GM12801 (cell line): Measurements from ENCODE around the gene CD79B.

Source experiments
- TF ChIP-seq, protein P1 (sequence below): IDR thresholded peaks from one replicate; pipeline ENCODE4 v1.5.1; 2011; ENCODE audit warnings: control low read depth; ENCODE audit not compliant: insufficient read length; ENCODE audit errors: extremely low read depth

Gene CD79B

DNA sequence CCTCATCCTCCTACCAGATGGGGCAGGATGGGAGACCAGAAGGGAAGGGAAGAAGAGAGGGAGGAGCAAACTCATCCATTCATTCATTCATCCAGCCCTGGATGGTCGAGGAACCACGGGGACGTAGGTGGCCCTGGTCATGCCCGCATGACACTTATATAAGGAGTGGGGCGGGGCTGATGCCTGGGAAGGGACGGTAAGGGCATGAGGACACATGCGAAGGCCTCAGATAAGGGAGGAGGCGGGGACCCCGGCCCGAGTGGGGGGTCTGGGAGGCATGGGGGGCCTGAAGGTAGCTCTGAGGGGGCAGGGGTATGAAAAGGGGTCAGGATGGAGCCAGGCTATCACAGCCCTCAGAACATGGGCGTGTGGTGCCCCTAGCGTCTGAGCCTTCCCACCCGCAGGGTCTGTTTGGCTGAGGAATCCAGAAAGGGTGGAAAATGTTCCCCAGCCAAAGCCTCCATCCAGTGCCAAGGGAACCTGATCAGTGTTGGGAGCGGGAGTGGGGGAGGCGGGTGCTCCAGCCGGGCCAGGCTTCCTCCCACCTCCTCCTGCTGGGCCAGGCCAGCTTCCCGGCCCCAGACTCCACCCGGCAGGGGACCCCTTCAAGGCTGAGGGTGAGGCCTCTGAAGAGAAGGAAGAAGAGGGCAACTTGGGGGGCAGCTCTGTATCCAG lies 17.6 kb upstream of the CD79B start:
- TF ChIP-seq, protein P1, sequence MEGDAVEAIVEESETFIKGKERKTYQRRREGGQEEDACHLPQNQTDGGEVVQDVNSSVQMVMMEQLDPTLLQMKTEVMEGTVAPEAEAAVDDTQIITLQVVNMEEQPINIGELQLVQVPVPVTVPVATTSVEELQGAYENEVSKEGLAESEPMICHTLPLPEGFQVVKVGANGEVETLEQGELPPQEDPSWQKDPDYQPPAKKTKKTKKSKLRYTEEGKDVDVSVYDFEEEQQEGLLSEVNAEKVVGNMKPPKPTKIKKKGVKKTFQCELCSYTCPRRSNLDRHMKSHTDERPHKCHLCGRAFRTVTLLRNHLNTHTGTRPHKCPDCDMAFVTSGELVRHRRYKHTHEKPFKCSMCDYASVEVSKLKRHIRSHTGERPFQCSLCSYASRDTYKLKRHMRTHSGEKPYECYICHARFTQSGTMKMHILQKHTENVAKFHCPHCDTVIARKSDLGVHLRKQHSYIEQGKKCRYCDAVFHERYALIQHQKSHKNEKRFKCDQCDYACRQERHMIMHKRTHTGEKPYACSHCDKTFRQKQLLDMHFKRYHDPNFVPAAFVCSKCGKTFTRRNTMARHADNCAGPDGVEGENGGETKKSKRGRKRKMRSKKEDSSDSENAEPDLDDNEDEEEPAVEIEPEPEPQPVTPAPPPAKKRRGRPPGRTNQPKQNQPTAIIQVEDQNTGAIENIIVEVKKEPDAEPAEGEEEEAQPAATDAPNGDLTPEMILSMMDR, result no peak

DNA sequence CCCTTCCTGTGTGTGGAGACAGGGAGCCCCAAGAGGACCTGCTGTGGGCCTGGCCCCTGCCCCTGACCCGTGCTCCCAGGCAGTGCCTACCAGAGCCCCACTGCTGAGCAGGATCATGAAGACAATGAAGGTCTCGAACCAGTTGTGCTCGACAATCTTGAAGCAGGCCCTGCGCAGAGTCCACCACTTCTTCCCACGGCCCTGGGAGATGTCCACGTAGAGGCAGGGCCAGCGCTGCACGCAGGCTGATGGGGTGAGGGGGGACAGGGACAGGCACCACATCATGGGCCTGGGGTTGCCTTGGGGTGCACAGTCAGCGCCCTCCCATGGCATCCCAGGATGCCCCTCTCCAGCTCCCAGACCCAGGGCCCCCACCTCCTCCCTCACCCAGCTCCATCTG lies 16.4 kb upstream of the CD79B start:
- TF ChIP-seq, protein P1, result no peak

DNA sequence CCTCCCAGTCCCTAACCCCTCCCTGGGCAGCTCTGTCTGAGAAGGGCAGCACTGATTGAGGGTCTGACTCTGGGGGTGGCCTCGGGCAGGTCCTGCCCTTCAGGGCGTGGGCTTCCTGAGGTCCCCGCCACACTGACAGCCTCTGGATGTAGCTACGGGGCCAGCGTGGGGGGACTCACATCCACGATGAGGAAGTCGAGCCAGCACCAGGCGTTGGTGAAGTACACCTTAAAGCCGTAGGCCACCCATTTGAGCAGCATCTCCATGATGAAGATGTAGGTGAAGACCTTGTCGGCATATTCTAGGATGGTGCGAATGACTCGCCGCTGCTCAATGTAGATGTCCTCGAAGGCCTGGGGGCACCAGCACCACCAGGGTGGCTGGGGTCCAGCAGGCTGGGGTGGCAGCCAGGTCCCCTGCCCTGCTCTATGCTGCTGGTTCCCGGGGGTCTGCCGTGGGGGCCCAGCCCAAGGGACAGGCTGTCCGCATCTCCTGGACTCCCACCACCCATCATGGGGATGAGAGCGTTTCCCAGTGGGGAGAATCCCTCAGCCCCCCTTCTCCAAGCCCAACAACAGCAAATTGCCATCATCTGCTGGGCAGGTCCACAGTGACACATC lies 15.7 kb upstream of the CD79B start:
- TF ChIP-seq, protein P1, result no peak

DNA sequence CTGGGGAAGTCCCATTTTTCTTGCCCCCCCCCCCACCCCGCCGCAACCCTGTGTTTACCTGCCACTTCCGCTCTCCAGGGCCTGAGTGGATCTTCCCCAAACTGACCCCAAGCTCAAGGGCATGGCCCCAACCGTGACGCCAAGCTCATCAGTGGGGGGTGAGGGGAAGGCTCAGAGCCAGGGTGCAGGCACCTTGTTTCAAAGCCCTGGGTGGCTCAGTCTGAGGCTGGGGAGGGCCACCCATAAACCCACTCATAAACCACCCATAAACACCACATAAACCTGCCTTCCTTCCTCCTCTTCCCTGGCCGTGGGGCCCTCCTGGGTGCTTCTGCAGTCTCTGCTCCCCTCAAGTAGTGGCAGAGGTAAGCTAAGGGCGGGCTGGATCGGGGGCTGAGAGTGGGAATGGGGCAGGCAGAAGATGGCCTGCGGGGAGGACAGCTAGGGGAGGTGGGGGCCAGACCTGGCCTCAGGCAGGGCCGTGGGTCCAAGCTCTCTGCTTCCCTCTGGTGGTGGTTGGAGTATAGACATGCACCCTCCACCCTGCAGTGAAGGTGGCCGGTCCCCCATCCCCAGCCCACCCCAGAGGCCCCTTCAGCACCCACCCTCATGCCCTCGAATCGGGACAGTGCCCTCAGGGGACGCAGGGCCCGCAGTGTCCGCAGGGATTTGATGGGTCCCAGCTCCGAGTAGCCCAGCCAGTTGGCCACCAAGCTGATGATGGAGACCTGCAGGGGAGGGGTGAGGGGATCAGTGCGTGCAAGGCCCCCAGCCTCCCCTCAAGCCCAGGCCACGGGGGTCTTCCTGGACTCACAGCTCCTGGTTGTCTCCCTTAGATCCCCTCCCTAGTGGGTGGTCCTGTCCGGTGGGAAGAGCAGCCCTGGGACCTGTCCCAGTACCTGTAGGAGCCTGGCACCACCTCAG lies 14.6 kb upstream of the CD79B start:
- TF ChIP-seq, protein P1, result no peak

DNA sequence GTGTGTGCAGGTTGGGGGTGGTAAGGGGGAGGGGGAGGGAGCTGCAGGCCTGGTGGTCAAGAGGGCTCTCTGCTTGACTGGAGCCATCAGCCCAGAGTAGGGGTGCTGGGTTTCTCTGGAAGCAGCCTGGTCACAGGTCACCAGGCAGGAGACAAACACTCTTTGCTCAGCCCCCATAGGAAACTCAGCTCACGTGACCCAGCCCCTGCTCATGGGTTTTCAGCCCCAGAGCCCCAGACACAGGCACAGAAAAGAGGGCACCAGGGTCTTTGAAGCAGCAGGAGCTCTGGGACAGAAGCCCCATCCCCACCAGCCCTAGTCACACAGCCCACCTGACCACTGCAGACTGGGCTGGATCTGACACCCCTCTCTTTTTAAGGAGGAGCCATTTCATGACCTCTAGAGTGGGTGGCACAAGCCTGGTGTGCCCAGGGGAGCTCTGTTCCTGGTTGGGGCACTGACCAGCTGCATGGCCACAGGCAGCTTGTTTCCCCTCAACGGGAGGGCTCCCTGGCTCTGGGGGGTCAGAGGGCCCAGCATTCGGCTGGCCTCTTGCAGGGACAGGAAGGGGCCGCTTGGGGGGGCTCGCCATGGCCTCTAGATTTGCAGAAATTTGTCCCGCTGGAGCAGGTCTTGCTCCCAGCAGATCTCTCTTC lies 13.8 kb upstream of the CD79B start:
- TF ChIP-seq, protein P1, result no peak

DNA sequence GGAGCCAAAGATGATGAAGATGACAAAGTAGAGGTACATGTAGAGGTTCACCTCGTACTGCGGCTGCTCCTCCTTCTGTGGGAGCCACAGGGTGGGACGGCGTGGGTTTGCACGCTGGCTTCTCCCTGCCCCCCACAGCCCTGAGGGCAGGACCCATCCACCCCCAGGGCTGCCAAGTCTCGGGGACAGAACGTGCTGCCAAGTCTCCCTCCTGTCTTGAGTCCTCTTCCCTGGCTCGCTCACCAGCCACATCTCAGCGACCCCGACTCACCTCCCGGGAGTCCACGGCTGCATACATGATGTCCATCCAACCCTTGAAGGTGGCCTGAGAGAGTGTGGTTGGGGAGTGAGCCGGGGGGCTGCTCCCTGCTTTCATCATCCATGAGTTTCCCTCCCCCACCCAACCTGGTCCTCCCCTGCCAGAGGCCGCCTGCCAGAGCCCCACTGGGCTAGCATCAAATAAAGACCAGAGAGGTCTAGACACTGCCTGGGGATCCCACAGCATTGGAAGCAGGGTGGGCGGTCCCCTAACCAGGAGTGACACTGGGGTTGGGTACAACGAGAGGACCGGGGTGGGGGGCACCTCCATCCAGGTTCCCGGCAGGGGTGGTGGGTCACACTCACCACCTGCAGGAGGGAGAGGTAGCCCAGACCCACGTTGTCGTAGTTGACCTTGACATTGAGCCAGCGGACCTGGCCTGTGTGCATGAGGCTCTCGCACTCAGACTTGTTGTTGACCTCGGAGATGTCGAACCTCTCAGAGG lies 12.8 kb upstream of the CD79B start:
- TF ChIP-seq, protein P1, result no peak

DNA sequence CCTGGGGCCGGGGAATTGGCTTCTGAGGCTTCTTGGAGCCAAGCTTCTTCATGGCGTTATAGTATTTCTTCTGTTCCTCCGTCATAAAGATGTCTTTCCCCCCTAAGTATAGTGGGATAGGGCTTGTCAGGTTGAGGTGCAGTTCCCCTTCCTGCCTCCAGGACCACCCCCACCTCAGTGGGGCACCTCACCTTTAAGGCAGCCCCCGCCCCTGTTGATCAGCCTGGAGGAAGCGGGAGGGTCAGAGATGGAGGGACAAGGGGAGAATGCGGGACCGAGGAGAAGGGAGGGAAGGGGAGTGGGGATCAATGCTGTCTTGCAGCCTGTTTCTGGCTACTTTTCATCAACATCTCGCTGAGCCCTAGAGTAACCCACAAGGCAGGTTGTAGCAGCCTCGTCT lies 11.6 kb upstream of the CD79B start:
- TF ChIP-seq, protein P1, result no peak
